ENCODE results near the gene GAST. TPM values are rescaled to one million over a fixed set of nuclear protein-coding genes. Genes with fewer than 3 reads are reported as not detected.

The GAST gene
- total RNA-seq, 1 donor from 2014 or later: not detected

GRCh38 chr17:41760878-41761277 is 48.7 kb downstream of the GAST start:
- Histone ChIP-seq H3K4me1 (no peaks in the 10 kb centered on the region), H3K27ac (no peak overlapping the region), H3K4me3 (no peak overlapping the region), H3K36me3 (peaks cover 98% of the 10 kb centered on the region), H3K27me3 (ENCODE audit: low read depth) (no peaks in the 10 kb centered on the region), H3K9me3 (no peaks in the 10 kb centered on the region)
- intact Hi-C loops (cut with DNase I): no loop called here
- TF ChIP-seq, protein P1, sequence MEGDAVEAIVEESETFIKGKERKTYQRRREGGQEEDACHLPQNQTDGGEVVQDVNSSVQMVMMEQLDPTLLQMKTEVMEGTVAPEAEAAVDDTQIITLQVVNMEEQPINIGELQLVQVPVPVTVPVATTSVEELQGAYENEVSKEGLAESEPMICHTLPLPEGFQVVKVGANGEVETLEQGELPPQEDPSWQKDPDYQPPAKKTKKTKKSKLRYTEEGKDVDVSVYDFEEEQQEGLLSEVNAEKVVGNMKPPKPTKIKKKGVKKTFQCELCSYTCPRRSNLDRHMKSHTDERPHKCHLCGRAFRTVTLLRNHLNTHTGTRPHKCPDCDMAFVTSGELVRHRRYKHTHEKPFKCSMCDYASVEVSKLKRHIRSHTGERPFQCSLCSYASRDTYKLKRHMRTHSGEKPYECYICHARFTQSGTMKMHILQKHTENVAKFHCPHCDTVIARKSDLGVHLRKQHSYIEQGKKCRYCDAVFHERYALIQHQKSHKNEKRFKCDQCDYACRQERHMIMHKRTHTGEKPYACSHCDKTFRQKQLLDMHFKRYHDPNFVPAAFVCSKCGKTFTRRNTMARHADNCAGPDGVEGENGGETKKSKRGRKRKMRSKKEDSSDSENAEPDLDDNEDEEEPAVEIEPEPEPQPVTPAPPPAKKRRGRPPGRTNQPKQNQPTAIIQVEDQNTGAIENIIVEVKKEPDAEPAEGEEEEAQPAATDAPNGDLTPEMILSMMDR (IDR thresholded peaks at IDR 0.05): no peak
- DNase-seq (no peak), ATAC-seq (no peak)

DNA sequence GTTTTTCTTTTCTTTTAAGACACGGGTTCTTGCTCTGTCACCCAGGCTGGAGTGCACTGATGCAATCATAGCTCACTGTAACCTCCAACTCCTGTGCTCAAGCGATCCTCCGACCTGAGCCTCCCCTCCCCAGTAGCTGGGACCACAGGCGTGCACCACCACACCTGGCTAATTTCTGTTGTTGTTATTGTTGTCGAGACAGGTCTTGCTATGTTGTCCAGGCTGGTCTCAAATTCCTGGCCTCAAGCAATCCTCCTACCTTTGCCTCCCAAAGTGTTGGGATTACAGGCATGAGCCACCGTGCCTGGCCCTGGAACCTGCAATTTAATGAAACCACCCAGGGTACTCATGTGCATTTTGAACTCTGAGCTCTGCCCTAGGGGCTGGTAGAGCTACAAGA is 50.3 kb downstream of the GAST start:
- Histone ChIP-seq H3K4me1 (no peaks in the 10 kb centered on the region), H3K27me3 (ENCODE audit: low read depth) (no peaks in the 10 kb centered on the region), H3K4me3 (no peak overlapping the region), H3K36me3 (peaks cover 98% of the 10 kb centered on the region), H3K27ac (no peak overlapping the region), H3K9me3 (no peaks in the 10 kb centered on the region)
- TF ChIP-seq, protein P1 (IDR thresholded peaks at IDR 0.05): no peak
- DNase-seq: no peak
- intact Hi-C loops (cut with DNase I): no loop called here
- ATAC-seq: no peak

- ATAC-seq (peak in 1 of 2 donors; percentile 8), DNase-seq (no peak)
- TF ChIP-seq, protein P1 (IDR thresholded peaks at IDR 0.05): no peak
- no peaks in the 10 kb centered on the region for H3K4me1 ChIP-seq
- H3K36me3 ChIP-seq: peaks cover 98% of the 10 kb centered on the region
- H3K27me3 ChIP-seq (ENCODE audit: low read depth): no peaks in the 10 kb centered on the region
- no peak overlapping the region for H3K4me3 ChIP-seq
- intact Hi-C loops (cut with DNase I): no loop called here
- no peak overlapping the region for H3K27ac ChIP-seq
- no peaks in the 10 kb centered on the region for H3K9me3 ChIP-seq
Measured at GRCh38 chr17:41762841-41763240, 50.7 kb downstream of the GAST start.

GRCh38 chr17:41763327-41763726 is 51.2 kb downstream of the GAST start:
- Histone ChIP-seq H3K27me3 (ENCODE audit: low read depth) (no peaks in the 10 kb centered on the region), H3K36me3 (peaks cover 98% of the 10 kb centered on the region), H3K4me1 (no peaks in the 10 kb centered on the region), H3K9me3 (no peaks in the 10 kb centered on the region), H3K4me3 (no peak overlapping the region), H3K27ac (no peak overlapping the region)
- TF ChIP-seq, protein P1 (IDR thresholded peaks at IDR 0.05): no peak
- intact Hi-C loops (cut with DNase I): no loop called here
- DNase-seq (no peak), ATAC-seq (peak in 1 of 2 donors; percentile 27)

Other genes with a start within 250 kb of the GAST start
- not detected for gene KRT32, start 244.9 kb upstream of the GAST start, total RNA-seq
- gene KRT35, start 231.2 kb upstream of the GAST start, total RNA-seq: not detected
- gene KRT36, start 222.4 kb upstream of the GAST start, total RNA-seq: not detected
- gene KRT13, start 206.7 kb upstream of the GAST start, total RNA-seq: 5.2 TPM
- 9.0 TPM for gene KRT15, start 193.4 kb upstream of the GAST start, total RNA-seq
- gene KRT19, start 184.0 kb upstream of the GAST start, total RNA-seq: 212 TPM
- not detected for gene KRT9, start 140.3 kb upstream of the GAST start, total RNA-seq
- not detected for gene KRT14, start 125.4 kb upstream of the GAST start, total RNA-seq
- gene KRT16, start 99.6 kb upstream of the GAST start, total RNA-seq: not detected
- gene KRT17, start 87.8 kb upstream of the GAST start, total RNA-seq: 2.6 TPM
- gene EIF1, start 23.4 kb upstream of the GAST start, total RNA-seq: 943 TPM
- gene HAP1, start 22.3 kb downstream of the GAST start, total RNA-seq: 0.62 TPM
- 92.5 TPM for gene JUP, start 74.4 kb downstream of the GAST start, total RNA-seq
- gene P3H4, start 99.6 kb downstream of the GAST start, total RNA-seq: 9.2 TPM
- gene FKBP10, start 100.7 kb downstream of the GAST start, total RNA-seq: 27.4 TPM
- gene NT5C3B, start 123.9 kb downstream of the GAST start, total RNA-seq: 32.0 TPM
- gene KLHL10, start 125.5 kb downstream of the GAST start, total RNA-seq: 0.50 TPM
- gene KLHL11, start 153.1 kb downstream of the GAST start, total RNA-seq: 12.3 TPM
- gene ACLY, start 206.6 kb downstream of the GAST start, total RNA-seq: 105 TPM
- gene ODAD4, start 218.3 kb downstream of the GAST start, total RNA-seq: 5.4 TPM

Measured in lower lobe of right lung (tissue), 2 donors.